C4-2B (cell line): ENCODE results near the gene TAF8.
A peak's percentile ranks its signal among the peaks of the same experiment; 100 is the strongest.

ENCODE experiments used
- H3K27ac ChIP-seq: fragments of 450-650 bp; 2 replicates; pipeline ENCODE4 v1.5.1; 2017
- ZFX ChIP-seq: fragments of 450-650 bp; IDR thresholded peaks from 2 replicates; pipeline ENCODE4 v1.6.1; 2017
- TF ChIP-seq, protein P1 (sequence below): fragments of 450-650 bp; conservative IDR thresholded peaks from 2 replicates; pipeline ENCODE4 v1.5.1; 2017; ENCODE audit warnings: mild to moderate bottlenecking

Gene TAF8

DNA sequence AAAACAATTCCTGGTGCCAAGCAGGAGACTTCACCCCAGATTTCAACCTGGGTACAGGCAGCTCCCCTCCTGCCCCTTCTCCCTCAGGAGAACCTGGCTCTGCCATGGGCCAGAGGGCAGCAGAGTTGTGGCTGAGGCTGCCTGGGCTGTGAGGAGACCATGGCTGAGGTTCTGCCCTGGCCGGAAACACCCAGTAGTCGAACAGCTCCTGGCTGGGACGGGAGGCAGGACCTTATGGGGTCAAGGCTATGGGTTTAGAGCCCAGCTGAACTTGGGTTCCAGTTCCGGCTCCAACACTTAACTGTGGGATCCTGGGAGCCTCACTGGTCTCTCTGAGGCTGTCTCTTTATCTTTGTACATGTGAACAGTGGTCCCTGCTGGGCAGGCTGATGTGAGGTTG is 83.6 kb downstream of the TAF8 start:
- TF ChIP-seq ZFX = no peak
- TF ChIP-seq, protein P1, sequence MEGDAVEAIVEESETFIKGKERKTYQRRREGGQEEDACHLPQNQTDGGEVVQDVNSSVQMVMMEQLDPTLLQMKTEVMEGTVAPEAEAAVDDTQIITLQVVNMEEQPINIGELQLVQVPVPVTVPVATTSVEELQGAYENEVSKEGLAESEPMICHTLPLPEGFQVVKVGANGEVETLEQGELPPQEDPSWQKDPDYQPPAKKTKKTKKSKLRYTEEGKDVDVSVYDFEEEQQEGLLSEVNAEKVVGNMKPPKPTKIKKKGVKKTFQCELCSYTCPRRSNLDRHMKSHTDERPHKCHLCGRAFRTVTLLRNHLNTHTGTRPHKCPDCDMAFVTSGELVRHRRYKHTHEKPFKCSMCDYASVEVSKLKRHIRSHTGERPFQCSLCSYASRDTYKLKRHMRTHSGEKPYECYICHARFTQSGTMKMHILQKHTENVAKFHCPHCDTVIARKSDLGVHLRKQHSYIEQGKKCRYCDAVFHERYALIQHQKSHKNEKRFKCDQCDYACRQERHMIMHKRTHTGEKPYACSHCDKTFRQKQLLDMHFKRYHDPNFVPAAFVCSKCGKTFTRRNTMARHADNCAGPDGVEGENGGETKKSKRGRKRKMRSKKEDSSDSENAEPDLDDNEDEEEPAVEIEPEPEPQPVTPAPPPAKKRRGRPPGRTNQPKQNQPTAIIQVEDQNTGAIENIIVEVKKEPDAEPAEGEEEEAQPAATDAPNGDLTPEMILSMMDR = no peak
- no peak overlapping the region for H3K27ac ChIP-seq

GRCh38 chr6:42135161-42135560 is 84.8 kb downstream of the TAF8 start:
- TF ChIP-seq, protein P1 = no peak
- TF ChIP-seq ZFX = no peak
- no peak overlapping the region for H3K27ac ChIP-seq

DNA sequence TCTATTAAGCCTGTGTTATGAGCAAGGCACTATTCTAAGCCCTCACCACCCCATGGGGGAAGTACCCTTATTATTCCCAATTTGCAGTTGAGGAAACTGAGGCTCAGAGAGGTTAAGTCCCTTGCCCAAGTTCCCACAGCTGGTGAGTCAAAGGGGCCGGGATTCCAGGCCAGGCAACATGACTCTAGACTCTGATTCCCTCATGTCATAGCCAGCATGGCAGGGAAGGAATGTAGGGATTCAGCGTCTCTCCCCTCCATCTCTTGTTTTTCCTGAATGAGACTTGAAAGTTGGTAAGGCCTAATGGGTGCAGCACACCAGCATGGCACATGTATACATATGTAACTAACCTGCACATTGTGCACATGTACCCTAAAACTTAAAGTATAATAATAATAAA is 85.4 kb downstream of the TAF8 start:
- no peak for TF ChIP-seq ZFX
- TF ChIP-seq, protein P1 = no peak
- H3K27ac ChIP-seq = no peak overlapping the region

GRCh38 chr6:42136508-42137193 is 86.3 kb downstream of the TAF8 start:
- H3K27ac ChIP-seq = peak overlapping the region; percentile 93
- TF ChIP-seq, protein P1 = no peak
- TF ChIP-seq ZFX = no peak
